ENCODE data around the gene AGO3. TPM values are rescaled to one million over a fixed set of nuclear protein-coding genes. Genes with fewer than 3 reads are reported as not detected.
A peak's percentile ranks its signal among the peaks of the same experiment; 100 is the strongest.

Gene AGO3
- total RNA-seq, 2 experiments from 2014 or later: 26.2 to 33.1 TPM

- CTCF ChIA-PET: interaction anchor here (1.6 to 17.9 kb wide), 3 partner anchors 34 to 187 kb away, joined by 7 to 307 read pairs (median 9); partner anchors contain the start of gene TRAPPC3
- DNase-seq (no peak), ATAC-seq (no peak)
- Mint-ChIP-seq H3K27me3 (no peaks in the 10 kb centered on the region), H3K27ac (no peak overlapping the region), H3K4me3 (no peak overlapping the region), H3K4me1 (peaks cover 4% of the 10 kb centered on the region), H3K36me3 (peaks cover 5% of the 10 kb centered on the region), H3K9me3 (ENCODE audit: low read depth) (no peaks in the 10 kb centered on the region)
Observed at GRCh38 chr1:36098650-36099365, 167.9 kb downstream of the AGO3 start.

- H3K9me3 Mint-ChIP-seq (ENCODE audit: low read depth): no peaks in the 10 kb centered on the region
- DNase-seq (peak; percentile 85), ATAC-seq (peak; percentile 93)
- CTCF ChIA-PET: interaction anchor here (0.7 to 17.9 kb wide), 17 partner anchors 9 to 322 kb away, joined by 3 to 307 read pairs (median 4); partner anchors contain the start of genes ADPRS and TRAPPC3
- no peak overlapping the region for H3K27ac Mint-ChIP-seq
- peaks cover 4% of the 10 kb centered on the region for H3K4me1 Mint-ChIP-seq
- no peaks in the 10 kb centered on the region for H3K27me3 Mint-ChIP-seq
- peaks cover 3% of the 10 kb centered on the region for H3K36me3 Mint-ChIP-seq
- H3K4me3 Mint-ChIP-seq: no peak overlapping the region
Observed at GRCh38 chr1:36099681-36100341, 168.9 kb downstream of the AGO3 start.

- no peak for ATAC-seq
- DNase-seq: no peak
- no peak overlapping the region for H3K4me3 Mint-ChIP-seq
Observed at GRCh38 chr1:36100376-36100775, 169.5 kb downstream of the AGO3 start.

GRCh38 chr1:36101546-36101945, 170.6 kb downstream of the AGO3 start:
- Mint-ChIP-seq H3K36me3 (no peaks in the 10 kb centered on the region), H3K27ac (no peak overlapping the region), H3K4me3 (no peak overlapping the region), H3K27me3 (no peaks in the 10 kb centered on the region), H3K9me3 (ENCODE audit: low read depth) (no peaks in the 10 kb centered on the region), H3K4me1 (peaks cover 4% of the 10 kb centered on the region)
- DNase-seq: no peak
- CTCF ChIA-PET: interaction anchor here (1.5 to 17.9 kb wide), 5 partner anchors 11 to 284 kb away, joined by 3 to 307 read pairs (median 11); partner anchors contain the start of genes STK40 and TRAPPC3
- no peak for ATAC-seq

More at GRCh38 chr1:36100376-36100775, 169.5 kb downstream of the AGO3 start:
- Mint-ChIP-seq H3K9me3 (ENCODE audit: low read depth) (no peaks in the 10 kb centered on the region), H3K4me1 (peaks cover 4% of the 10 kb centered on the region), H3K27ac (no peak overlapping the region), H3K27me3 (no peaks in the 10 kb centered on the region), H3K36me3 (peaks cover 3% of the 10 kb centered on the region)
- CTCF ChIA-PET: interaction anchor here (0.7 to 17.9 kb wide), 17 partner anchors 9 to 322 kb away, joined by 3 to 307 read pairs (median 4); partner anchors contain the start of genes ADPRS and TRAPPC3

GRCh38 chr1:36106269-36106668, 175.4 kb downstream of the AGO3 start:
- Mint-ChIP-seq H3K27ac (no peak overlapping the region), H3K27me3 (no peaks in the 10 kb centered on the region), H3K4me3 (no peak overlapping the region), H3K4me1 (peaks cover 24% of the 10 kb centered on the region), H3K9me3 (ENCODE audit: low read depth) (no peaks in the 10 kb centered on the region), H3K36me3 (no peaks in the 10 kb centered on the region)
- CTCF ChIA-PET: interaction anchor here (1.0 to 17.9 kb wide), 4 partner anchors 11 to 43 kb away, joined by 3 to 307 read pairs (median 4); partner anchors contain the start of gene TRAPPC3
- DNase-seq: no peak
- ATAC-seq: no peak

GRCh38 chr1:36107394-36107793, 176.5 kb downstream of the AGO3 start:
- Mint-ChIP-seq H3K36me3 (no peaks in the 10 kb centered on the region), H3K27ac (no peak overlapping the region), H3K9me3 (ENCODE audit: low read depth) (no peaks in the 10 kb centered on the region), H3K4me3 (no peak overlapping the region), H3K27me3 (no peaks in the 10 kb centered on the region), H3K4me1 (peaks cover 32% of the 10 kb centered on the region)
- ATAC-seq: no peak
- CTCF ChIA-PET: interaction anchor here (0.9 to 17.9 kb wide), 3 partner anchors 26 to 216 kb away, joined by 3 to 307 read pairs (median 4); partner anchors contain the start of gene TRAPPC3
- DNase-seq: no peak

- ATAC-seq: no peak
- CTCF ChIA-PET: interaction anchor here (1.0 to 4.1 kb wide), 4 partner anchors 10 to 79 kb away, joined by 3 to 34 read pairs (median 4); partner anchors contain the start of gene TRAPPC3
- Mint-ChIP-seq H3K4me3 (no peak overlapping the region), H3K36me3 (no peaks in the 10 kb centered on the region), H3K27ac (peak overlapping the region; percentile 64), H3K27me3 (no peaks in the 10 kb centered on the region), H3K4me1 (peaks cover 32% of the 10 kb centered on the region), H3K9me3 (ENCODE audit: low read depth) (no peaks in the 10 kb centered on the region)
- no peak for DNase-seq
Observed at GRCh38 chr1:36108314-36108713, 177.4 kb downstream of the AGO3 start.

- CTCF ChIA-PET: interaction anchor here (0.7 to 4.1 kb wide), 5 partner anchors 9 to 79 kb away, joined by 3 to 34 read pairs (median 3); partner anchors contain the start of gene TRAPPC3
- no peaks in the 10 kb centered on the region for H3K9me3 Mint-ChIP-seq (ENCODE audit: low read depth)
- H3K4me1 Mint-ChIP-seq: peaks cover 32% of the 10 kb centered on the region
- peak overlapping the region; percentile 76 for H3K27ac Mint-ChIP-seq
- ATAC-seq (peak; percentile 97), DNase-seq (peak; percentile 85)
- no peak overlapping the region for H3K4me3 Mint-ChIP-seq
- H3K27me3 Mint-ChIP-seq: no peaks in the 10 kb centered on the region
- H3K36me3 Mint-ChIP-seq: no peaks in the 10 kb centered on the region
Observed at GRCh38 chr1:36109041-36109679, 178.3 kb downstream of the AGO3 start.

GRCh38 chr1:36111151-36111550, 180.2 kb downstream of the AGO3 start:
- no peak for ATAC-seq
- H3K4me3 Mint-ChIP-seq: no peak overlapping the region
- H3K27me3 Mint-ChIP-seq: no peaks in the 10 kb centered on the region
- no peak for DNase-seq
- H3K9me3 Mint-ChIP-seq (ENCODE audit: low read depth): no peaks in the 10 kb centered on the region
- H3K4me1 Mint-ChIP-seq: peaks cover 32% of the 10 kb centered on the region
- CTCF ChIA-PET: interaction anchor here (1.9 to 4.1 kb wide), 2 partner anchors 23 to 77 kb away, joined by 4 to 34 read pairs; no protein-coding TSS in a partner anchor
- H3K27ac Mint-ChIP-seq: no peak overlapping the region
- no peaks in the 10 kb centered on the region for H3K36me3 Mint-ChIP-seq

GRCh38 chr1:36112823-36113222, 181.9 kb downstream of the AGO3 start:
- H3K4me1 Mint-ChIP-seq: peaks cover 32% of the 10 kb centered on the region
- H3K4me3 Mint-ChIP-seq: no peak overlapping the region
- no peaks in the 10 kb centered on the region for H3K9me3 Mint-ChIP-seq (ENCODE audit: low read depth)
- no peak for DNase-seq
- no peak for ATAC-seq
- no peaks in the 10 kb centered on the region for H3K36me3 Mint-ChIP-seq
- H3K27me3 Mint-ChIP-seq: no peaks in the 10 kb centered on the region
- CTCF ChIA-PET: interaction anchor here (1.3 kb wide), 1 partner anchor 22 kb away, joined by 5 read pairs; no protein-coding TSS in a partner anchor
- no peak overlapping the region for H3K27ac Mint-ChIP-seq

- no peak for DNase-seq
- H3K4me3 Mint-ChIP-seq: no peak overlapping the region
- CTCF ChIA-PET: interaction anchor here (1.0 to 1.2 kb wide), 2 partner anchors 14 to 20 kb away, joined by 3 read pairs; no protein-coding TSS in a partner anchor
- H3K27me3 Mint-ChIP-seq: no peaks in the 10 kb centered on the region
- no peaks in the 10 kb centered on the region for H3K36me3 Mint-ChIP-seq
- peaks cover 18% of the 10 kb centered on the region for H3K4me1 Mint-ChIP-seq
- ATAC-seq: no peak
- no peak overlapping the region for H3K27ac Mint-ChIP-seq
- H3K9me3 Mint-ChIP-seq (ENCODE audit: low read depth): no peaks in the 10 kb centered on the region
Observed at GRCh38 chr1:36114371-36114770, 183.5 kb downstream of the AGO3 start.

- H3K36me3 Mint-ChIP-seq: no peaks in the 10 kb centered on the region
- CTCF ChIA-PET: interaction anchor here (0.8 to 1.4 kb wide), 3 partner anchors 15 to 171 kb away, joined by 3 to 4 read pairs (median 3); no protein-coding TSS in a partner anchor
- ATAC-seq (no peak), DNase-seq (no peak)
- no peak overlapping the region for H3K27ac Mint-ChIP-seq
- H3K4me1 Mint-ChIP-seq: peaks cover 15% of the 10 kb centered on the region
- no peak overlapping the region for H3K4me3 Mint-ChIP-seq
- no peaks in the 10 kb centered on the region for H3K9me3 Mint-ChIP-seq (ENCODE audit: low read depth)
- peaks cover 2% of the 10 kb centered on the region for H3K27me3 Mint-ChIP-seq
Observed at GRCh38 chr1:36115200-36115669, 184.3 kb downstream of the AGO3 start.
